ENCODE measurements around the gene FABP3.

DNA sequence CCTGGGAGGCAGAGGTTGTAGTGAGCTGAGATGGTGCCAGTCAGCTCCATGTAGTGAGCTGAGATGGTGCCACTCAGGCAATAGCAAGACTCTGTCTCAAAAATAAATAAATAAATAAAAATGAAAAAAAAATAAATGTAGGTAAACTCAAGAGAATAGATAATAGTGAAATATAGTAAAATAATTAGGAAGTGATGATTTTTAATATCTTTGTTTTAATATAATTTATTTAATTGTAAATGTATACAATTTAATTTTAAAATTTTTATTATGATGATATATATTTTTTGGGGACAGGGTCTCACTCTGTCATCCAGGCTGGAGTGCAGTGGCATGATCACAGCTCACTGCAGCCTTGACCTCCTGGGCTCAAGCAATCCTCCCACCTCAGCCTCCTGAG is 20.6 kb upstream of the FABP3 start:
- no peak for TF ChIP-seq SREBF2 (IDR thresholded peaks at IDR 0.05; ENCODE audit: low read length)
- TF ChIP-seq NRF1 (conservative IDR thresholded peaks at IDR 0.05; ENCODE audit: low read depth, low read length) = no peak
- TF ChIP-seq, protein P1, sequence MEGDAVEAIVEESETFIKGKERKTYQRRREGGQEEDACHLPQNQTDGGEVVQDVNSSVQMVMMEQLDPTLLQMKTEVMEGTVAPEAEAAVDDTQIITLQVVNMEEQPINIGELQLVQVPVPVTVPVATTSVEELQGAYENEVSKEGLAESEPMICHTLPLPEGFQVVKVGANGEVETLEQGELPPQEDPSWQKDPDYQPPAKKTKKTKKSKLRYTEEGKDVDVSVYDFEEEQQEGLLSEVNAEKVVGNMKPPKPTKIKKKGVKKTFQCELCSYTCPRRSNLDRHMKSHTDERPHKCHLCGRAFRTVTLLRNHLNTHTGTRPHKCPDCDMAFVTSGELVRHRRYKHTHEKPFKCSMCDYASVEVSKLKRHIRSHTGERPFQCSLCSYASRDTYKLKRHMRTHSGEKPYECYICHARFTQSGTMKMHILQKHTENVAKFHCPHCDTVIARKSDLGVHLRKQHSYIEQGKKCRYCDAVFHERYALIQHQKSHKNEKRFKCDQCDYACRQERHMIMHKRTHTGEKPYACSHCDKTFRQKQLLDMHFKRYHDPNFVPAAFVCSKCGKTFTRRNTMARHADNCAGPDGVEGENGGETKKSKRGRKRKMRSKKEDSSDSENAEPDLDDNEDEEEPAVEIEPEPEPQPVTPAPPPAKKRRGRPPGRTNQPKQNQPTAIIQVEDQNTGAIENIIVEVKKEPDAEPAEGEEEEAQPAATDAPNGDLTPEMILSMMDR (IDR thresholded peaks at IDR 0.05 in 2 of 3, conservative IDR thresholded peaks at IDR 0.05 in 1 of 3; ENCODE audit: control insufficient read depth in 2 of 3, extremely low read depth in 1 of 3, insufficient read depth in 1 of 3, low read depth in 3 of 3, low read length in 3 of 3) = no peak
- no peak for TF ChIP-seq PBX3 (IDR thresholded peaks at IDR 0.05; ENCODE audit: insufficient replicate concordance, low read depth, low read length)
- TF ChIP-seq FOXK2 (IDR thresholded peaks at IDR 0.05) = no peak
- TF ChIP-seq RAD21 (IDR thresholded peaks at IDR 0.05; ENCODE audit: insufficient read depth, low read depth, low read length) = no peak
- TF ChIP-seq JUNB (IDR thresholded peaks at IDR 0.05) = no peak
- TF ChIP-seq ASH2L (IDR thresholded peaks at IDR 0.05; ENCODE audit: borderline replicate concordance, low read depth) = no peak
- no peak for TF ChIP-seq TCF12 (IDR thresholded peaks at IDR 0.05; ENCODE audit: low read depth, low read length)
- TF ChIP-seq EZH2 (IDR thresholded peaks at IDR 0.05; ENCODE audit: borderline replicate concordance, control insufficient read depth, low read depth, low read length) = no peak
- TF ChIP-seq EP300 (IDR thresholded peaks at IDR 0.05; ENCODE audit: borderline replicate concordance in 1 of 2, control insufficient read depth in 1 of 2, low read depth in 2 of 2, low read length in 2 of 2) = no peak
- TF ChIP-seq ZBTB33 (IDR thresholded peaks at IDR 0.05) = no peak
- no peak for TF ChIP-seq NFIC (IDR thresholded peaks at IDR 0.05; ENCODE audit: low read depth, low read length)
- no peak for TF ChIP-seq POLR2AphosphoS5 (IDR thresholded peaks at IDR 0.05; ENCODE audit: low read length)

All from GM12878 (cell line).